Camera-type eye (tissue), 1 donor: ENCODE results near the gene CPEB4. TPM values are rescaled to one million over a fixed set of nuclear protein-coding genes. Genes with fewer than 3 reads are reported as not detected.

ENCODE experiments used
- total RNA-seq: library from RNA; depleted of rRNA; stranded (reverse); fragments of >200 nt; gene quantifications from one replicate; pipeline ENCODE4 v1.2.3, GENCODE V29; 2014

The CPEB4 gene
- 70.3 TPM for total RNA-seq

DNA sequence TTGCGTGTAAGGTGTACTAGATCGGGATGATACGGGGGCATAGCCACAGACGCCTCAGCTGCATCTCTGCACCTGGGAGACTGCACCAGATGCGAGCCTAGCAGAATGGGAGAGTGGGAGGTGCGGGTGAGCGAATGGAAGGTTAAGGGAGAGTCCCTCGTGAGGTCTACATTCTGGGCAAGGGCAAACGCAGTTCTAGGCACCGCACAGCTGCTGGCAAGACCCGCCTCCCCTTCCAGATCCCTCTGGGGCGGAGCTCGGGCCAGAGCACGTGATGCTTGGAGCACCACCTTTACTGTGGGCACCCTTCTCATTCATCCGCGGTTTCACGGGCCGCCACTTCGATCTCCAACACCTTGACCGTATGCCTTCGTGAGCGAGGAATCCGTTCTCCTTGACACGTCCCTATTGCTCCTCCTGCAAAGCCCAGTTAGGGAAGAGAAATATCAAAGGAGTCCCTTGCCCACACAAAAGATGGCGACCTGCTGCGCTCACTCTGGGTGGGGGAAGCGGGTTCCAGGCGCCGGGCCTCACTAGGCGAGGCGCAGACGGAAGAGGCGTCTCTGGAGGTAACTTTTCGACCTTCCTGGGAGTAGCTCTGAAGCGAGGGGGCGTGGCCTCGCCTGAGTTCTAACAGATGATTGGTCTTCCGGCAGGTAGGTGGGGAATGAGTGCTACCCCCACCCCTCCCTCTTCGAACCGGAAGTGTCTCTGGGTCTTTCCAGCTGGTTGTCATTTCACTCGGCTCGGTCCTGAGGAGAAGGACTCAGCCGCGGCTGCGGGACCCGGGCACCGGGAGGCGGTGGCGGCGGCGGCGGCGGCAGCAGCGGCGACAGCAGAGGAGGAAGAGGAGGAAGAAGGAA is at the start of gene CPEB4:
CPEB4 (plus strand) TSS at position 740 of the 863 bp plus-strand sequence. CDS start 1,385 bp downstream, outside the sequence.

DNA sequence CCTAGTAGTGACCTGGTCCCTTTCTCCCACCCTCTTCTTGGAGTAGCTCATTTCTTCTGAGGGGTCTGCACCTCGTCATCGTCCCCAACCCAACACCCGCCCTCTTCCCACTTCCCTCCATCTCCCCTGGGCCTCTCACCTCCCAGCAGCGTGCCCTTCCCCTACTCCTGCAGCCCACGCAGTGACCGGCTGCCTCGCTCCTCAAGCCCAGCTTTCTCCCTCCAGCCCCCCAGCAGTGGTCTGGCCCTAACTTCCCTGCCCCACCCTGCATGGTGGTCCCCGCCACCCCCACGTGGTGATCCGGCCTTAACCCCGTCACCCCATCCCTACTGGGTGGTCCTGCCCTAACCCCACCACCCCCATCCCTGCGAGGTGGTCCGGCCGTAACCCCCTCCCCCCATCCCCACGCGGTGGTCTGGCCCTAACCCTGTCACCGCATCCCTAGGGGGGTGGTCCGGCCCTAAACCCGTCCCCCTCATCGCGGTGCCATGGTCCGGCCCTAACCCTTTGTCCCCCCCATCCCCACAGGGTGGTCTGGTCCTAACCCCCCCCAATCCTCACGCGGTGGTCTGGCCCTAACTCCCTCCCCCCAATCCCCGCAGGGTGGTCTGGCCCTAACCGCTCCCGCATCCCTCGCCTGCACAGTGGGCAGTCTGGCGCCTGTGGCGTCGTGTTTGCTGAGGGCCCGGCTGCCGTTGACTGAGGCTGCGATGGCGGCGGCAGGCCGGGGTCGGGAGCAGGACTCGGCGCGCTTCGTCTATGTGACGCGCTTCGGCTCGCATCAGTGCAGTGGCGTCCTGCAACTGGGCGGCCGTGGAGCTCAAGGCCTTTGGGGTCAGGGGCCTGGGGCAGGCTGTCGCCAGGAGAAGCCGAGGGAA is 100.6 kb downstream of the CPEB4 start, which contains the start of gene C5orf47:
C5orf47 (plus strand) TSS at position 617 of the 878 bp plus-strand sequence; CDS start at position 711, 94 bp downstream.

Other genes with a start within 250 kb of the CPEB4 start
- not detected for gene C5orf47, start 100.8 kb downstream of the CPEB4 start, total RNA-seq
- gene NSG2, start 157.4 kb downstream of the CPEB4 start, total RNA-seq = 108 TPM